Activated CD4-positive, alpha-beta T cell treated with anti-CD3 and anti-CD28 coated beads, Interleukin-10, Interleukin-2, amounts not matched to agents 100 ng/mL and 50 ng/mL, durations not matched to agents 16 hours and 8 hours (primary cell): ENCODE results near the gene RNF220.
A peak's percentile ranks its signal among the peaks of the same experiment; 100 is the strongest.

ENCODE experiments used
- DNase-seq: peaks from one replicate; pipeline ENCODE4 v3.0.0-alpha.2; 2020

RNF220 gene

DNA sequence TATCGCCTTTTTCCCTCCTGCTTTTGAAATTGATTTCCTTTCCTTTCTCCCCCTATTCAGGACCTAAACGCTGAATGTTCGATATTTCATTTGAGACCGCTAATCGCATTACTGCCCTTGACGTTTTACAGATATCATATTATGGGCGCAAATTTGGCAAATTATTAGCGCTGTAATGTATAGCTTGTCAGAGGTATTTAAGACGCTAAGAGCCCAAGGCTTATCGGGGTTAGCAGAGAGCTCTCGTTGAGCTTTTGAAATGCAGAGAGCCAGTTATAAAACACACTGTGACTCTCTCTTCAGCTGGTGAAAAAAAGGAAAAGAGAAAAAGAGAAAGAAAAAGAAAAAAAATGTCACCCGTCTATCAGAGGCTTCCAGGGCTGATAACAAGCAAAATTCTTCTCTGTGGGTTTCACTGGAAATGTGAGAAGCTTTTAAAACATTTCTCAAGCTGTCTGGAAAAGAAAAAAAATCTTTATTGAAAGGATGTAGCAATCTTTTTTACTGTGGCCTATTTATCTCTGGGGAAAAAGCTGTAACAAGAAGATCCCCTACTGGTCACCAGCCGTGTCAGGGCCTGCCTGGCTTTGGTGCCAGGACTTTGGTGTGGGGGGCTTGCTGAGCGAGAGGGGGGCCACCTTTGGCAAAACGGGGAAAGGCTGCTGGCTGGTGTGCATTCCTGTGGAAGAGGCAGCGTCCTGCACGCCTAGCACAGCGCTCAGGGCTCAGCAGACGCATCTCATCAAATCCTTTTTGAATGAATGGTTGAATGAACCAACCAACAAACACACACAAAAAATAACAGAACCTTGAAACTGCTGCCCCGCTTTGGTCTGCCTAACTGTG is 119.8 kb downstream of the RNF220 start:
- DNase-seq: no peak

DNA sequence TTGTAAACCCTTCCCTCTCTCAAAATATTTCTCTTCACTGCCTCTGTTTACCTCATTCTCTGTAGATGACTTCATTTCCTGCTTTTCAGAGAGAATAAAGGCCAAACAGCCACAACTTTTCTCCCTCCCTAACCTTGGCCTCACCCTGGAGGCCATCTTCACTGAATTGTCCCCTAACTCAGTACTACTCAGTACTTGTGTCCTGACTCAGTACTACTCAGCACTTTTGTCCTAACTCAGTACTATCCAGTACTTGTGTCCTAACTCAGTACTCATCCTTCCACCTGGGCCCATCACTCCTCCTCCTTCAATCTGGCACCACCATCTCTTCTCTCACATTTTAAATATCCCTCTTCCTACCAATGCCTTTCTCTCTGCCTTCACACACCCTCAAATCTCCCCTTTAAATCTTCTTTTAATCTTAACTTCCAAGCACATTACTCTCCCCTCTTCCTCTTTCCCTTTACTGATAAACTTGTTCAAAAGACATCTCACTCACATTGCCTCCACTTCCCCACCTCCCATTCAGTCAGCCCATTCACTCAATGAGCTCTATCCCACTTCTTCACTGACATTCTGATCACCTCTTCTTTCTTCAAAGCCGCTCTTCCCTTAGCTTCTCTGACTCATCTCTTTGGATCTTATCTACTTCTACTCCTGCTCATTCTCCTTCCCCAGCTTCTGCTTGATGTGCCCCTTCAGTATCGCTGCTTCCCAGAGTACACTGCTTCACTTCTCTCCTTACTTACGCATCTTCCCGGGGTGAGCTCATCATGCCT is 121.4 kb downstream of the RNF220 start:
- no peak for DNase-seq

DNA sequence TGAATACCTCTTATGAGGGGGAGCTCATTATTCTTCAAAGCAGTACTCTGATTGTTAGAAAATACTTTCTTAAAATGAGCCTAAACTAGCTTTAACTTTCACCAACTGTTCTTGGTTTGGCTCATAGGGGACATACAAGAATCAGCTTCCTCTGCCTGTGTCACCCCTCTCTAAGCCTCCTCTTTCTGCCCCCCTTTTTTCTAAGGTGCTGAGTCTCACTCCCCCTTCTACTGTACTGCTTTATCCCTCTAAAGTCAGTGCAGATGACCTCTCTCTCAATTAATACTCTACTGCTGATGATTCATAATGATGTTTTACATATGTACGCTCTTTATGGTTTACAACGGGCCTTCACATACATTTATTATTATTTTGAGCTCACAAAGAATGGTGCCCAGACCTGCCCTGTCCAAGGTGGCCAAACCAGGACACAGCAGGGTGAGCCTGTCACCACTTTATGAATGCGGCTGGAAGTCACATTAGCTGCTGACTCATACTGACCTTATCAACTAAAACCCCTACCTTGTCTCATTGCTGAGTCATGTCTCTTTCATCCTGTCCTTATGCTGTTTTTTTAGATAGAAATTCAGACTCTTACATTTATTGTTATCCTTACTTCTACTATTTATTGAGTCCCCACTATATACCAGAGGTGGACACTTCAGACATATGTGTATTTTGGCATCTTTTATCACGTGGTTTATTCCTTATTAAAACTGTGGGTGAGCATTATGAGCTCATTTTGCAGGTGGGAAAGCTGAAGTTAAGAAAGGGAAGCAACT is 126.9 kb downstream of the RNF220 start:
- peak; percentile 74 for DNase-seq

DNA sequence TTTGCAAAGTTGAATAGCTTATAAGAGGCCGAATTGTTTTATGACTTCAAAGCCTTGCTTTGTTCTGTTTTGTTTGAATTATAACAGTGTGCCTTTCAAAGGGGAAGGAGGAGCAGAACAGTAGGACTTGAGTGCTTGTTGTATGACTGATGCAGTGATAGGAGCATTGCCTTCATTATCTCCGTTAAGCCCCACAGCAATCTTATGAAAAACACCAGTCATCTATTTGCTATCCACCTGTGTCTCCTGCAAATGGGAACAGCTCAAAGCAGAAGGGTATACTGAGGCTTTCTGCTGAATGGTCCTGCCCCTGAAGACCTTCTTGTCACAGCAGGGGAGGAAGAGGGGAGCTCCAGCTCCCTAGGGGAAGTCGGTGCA is 127.5 kb downstream of the RNF220 start:
- DNase-seq: no peak

DNA sequence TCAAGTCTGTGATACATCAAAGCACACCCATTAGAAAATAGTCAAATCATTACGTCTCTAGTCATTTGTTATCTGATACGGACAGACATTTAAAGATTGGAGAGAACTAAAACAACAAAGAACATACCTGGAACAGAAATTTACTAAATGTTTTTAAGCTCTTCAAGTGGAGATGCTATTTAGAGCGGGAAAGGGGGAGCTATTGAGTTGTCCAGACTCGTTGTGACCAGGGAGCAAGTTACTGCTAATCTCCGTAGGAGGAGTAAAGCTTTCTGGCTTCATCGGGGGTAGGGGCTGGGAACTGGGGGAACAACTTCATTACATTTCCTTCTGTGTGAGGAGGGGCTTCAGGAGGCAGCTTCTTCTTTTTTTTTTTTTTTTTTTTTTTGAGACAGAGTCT is 129.7 kb downstream of the RNF220 start:
- no peak for DNase-seq

DNA sequence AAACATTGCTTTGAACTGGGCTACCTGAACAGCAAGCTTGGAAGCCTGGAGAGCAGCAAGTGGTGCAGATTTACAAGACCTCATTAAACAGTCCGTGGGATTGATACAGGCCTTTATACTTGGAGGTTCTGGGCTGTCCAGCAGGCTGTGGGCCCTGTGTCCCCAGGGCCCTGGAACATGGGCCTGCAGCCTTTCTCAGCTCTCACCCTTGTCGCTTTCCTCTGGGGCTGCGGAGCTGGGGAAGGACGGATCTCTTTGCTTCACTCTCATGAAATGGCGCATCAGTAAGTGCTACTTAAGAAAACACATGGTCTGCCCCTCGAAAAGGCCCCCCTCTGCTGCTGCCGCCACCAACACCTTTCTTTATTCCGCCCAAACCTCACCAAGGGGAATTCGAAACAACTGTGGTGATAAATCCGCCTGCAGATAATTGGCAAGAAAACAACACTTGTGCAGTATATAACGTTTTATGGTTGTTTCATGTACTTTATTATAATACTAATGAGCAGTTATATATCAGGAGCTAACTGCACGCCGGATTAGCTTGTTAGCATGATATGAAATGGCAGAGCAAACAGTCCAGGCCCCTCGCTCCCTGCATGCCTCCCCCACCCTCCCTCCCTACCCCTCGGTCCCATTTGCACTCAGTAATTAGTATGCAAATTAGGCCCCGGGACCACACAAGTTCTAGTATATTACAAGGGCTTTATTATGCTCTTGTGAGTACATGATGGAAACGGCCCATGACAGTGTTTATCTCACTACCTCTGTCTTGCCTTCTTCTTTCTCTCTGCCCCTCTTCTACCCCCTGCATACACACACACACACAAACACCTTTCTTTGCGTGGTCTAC is 131.5 kb downstream of the RNF220 start:
- DNase-seq: no peak

DNA sequence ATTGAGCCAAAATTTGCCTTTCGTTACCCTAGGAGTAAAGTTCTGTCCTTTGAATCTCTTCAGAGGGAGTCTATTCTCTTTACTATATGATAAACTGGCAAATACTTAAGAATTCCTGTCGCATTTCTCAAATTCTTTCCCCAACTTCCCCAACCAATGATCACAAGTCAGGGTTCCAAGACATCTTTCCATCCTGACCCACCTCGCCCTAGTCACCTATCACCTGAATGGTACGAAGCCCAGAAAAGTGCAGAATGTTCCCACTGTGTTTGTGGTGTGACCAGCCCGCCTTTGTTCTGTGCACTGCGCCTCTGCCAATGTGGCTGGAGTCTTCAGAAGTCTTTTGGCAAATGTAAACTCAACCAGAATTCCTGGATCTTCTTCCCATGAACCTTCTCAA is 132.5 kb downstream of the RNF220 start:
- no peak for DNase-seq

DNA sequence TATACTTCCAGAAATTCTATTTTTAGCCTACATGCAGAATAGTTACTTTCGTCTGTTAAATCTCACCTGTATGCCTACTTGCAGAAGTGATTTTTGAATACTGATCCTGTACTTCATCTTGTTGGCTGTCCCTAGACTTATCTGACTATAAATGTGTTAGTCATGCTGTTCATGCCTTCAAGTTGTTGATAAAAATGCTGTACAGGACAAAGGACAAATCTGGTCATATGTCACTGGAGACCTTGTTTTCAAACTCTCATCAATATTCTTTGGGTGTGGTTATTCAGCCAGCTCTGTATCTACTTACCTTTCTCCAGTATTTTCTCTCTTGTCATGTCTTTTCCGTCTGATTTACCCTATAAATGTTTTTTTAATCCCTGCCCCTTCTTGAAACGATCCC is 132.9 kb downstream of the RNF220 start:
- no peak for DNase-seq

DNA sequence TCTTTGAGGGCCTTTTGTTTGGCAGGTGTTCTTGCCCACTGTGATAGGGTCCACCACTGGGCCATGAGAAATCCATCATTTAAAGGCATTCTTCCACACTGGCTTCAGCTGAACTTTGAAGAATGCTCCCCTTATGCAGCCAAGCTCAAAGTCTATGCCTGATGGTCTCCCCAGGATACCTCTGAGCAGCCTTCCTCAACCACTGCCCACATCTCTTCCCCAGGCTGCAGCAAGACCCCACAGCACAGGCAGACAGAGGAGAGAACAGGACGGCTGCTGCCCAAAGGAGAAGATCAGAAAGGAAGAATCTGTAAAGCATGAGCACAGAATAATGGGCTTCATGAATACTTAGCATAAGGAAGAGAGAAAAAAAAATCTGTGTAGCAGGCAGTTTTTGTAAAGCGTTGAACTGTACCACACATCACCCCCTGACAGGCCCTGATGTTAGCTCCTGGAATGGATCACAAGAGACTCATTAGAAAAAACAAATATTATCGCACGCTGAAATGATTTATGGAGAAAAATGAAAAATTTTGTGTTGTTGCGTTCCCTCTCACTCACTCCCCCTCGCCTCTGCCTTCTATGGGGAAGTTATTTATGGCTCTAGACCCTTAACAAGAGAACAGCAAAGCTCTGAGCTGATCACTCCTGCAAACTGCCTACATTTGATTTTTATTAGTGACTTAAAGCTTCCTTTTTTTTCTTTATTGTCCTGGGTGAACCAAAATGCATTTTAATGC is 135.1 kb downstream of the RNF220 start:
- no peak for DNase-seq

DNA sequence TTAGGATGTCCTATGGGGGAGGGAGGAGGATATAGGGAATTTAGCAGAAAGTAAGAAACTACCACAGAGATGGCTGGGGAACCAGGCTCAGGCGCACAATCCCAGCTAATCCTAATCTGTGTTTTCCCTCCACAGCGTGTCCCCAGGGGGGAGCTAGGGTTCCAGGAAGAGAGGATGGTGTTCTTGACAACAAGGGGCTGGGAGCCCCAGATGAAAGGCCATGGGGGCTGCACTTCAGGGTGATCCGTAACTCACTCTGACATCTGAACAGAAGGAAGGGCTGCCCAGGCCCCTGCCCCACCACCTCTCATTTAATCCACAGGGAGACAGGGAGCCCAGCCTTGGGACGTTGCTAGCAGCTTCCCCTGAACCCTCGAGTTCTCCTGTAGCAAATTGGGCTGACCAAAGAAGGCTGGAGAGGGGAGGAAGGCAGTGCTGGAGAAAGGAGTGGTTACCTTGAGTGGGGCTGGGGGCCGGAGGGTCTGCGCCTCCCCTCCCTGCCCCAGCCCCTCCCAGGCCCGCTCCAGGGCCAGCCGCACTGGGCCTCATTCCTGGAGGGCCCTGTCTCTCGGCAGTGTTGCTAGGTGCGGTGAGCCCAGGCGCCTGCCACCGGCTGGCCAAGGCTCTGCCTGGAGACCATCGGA is 137.5 kb downstream of the RNF220 start:
- DNase-seq: no peak

DNA sequence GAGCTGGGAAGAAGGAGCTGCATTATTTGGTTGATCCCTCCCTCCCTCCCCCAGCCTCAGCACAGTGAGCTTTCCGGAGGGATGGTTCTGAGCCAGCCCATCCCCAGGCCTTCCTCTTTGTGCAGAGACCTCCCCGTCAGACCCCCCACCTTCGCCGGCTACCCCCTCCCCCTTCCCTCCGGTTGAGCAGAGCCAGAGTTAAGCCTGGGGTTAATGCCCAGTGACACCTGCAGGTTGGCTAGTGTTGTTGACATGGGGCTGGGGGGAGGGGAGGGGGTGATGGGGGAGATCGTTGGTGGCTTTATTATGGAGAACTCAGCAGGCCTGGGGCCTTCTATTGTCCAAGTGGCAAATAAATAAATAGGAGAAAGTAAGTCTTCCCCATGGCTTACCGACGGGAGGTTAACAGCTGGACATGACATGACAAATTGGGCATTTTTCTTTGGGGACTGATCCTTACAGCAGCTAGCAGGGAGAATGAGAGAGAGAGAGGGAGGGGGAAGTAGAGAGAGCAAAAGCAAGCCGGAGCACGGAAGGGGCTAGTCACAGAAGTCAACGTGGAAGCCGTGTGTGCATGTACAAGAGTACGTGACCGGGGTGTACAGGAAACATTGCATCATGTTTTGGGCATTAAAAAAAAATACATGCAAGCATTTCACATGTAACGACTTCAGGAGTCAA is 138.1 kb downstream of the RNF220 start:
- no peak for DNase-seq

DNA sequence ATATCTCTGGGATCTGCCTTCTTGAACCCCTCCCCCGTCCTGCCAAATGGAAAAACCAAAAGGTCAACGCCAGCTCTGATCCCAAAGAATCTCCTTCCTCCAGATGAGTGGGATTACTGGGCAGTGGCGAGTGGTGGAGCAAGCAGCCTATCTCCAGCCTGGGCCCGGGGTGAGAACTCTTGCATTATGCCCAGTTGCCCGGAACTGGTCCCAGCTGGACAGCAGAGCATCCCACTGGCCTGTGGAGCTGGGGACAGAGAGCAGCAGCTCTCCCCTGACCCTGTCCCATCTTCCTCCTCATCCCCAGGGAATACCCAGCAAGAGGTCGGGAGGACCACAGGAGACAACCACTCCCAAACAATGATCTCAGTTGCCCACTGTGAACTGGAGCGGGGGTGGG is 138.7 kb downstream of the RNF220 start:
- DNase-seq: no peak

DNA sequence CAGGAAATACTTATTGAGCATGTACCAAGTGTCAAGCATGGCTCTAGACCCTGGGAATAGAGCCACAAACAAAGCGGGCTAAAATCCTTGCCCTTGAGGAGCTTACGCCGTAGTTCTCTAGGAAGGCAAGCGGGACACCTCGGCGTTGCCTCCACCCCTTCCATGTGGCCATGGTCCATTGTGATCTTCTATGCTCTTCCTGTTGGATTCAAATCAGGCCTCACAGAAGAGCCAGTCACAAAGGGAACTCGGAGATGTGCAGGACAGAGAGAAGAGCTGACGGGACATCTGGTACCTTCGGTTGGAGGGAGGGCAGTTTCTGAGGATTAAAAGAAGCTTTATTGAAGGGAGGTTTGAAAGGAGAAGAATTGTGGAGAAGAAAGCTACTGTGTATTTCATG is 139.9 kb downstream of the RNF220 start:
- no peak for DNase-seq

DNA sequence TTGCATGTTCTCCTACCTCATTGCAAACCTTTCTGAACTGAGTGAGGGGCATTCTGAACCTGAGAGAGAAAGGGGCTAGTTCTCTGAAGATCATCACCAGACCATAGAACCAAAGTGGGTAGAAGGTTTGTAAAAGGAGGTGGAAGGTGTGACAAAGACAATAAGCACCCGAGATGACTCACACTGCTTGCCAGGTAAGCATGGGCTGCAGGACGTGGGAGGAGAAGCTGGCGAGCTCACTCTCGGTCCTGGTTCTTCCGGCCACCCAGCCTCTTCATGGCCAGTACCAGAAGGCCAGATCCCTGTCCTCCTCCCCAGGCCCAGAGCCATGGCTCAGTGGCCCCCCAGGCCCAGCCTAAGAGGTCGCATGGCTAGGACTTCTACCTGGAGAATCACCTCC is 140.9 kb downstream of the RNF220 start:
- DNase-seq: no peak

DNA sequence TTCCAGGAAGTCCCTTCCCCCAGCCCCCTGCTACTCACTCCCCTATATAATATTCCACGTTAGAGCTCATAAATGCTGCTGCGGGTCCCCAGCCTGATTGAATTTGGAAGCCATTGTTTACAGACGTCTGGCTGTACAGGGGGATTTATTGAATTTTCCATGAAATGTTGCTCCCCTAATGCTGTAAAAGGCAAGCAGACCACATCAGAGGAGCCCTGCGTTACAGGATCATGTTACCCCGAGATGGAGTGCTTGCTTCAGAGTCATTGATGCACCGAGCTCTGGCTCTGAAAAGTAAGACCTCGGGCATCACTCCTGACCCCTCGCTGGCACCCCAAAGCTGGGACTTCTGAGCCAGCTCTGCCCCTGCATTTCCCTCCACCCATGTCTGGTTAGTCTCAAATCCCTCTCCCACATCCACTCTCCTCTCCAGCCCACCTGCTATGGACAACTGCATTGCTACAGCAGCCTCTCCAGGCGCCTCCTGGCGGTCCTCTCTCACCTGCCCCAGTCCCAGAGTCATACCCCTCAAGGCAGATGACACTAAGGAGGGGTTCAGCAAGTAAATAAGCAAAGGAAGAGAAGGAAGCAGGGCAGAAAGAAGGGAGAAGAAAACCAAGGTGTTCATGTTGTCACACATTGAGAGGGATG is 141.5 kb downstream of the RNF220 start:
- no peak for DNase-seq

DNA sequence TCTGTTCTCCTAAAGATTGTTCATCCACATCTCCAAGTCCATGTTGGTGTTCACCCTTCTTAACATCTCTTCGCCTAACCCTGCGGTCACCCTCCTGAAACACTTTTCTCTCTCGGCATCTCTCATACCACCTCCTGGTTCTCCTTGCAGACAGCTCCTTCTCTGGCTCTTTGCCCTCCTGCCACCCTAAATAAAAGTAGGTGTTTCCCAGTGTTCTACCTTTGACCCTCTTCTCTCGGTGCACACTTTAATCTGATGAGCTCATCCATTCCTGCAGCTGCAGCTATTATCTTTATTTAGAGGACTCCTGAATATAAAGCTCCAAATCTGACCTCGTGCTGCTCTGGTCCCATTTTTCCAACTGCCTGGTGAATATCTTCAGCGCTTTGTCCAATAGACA is 142.3 kb downstream of the RNF220 start:
- DNase-seq: no peak

DNA sequence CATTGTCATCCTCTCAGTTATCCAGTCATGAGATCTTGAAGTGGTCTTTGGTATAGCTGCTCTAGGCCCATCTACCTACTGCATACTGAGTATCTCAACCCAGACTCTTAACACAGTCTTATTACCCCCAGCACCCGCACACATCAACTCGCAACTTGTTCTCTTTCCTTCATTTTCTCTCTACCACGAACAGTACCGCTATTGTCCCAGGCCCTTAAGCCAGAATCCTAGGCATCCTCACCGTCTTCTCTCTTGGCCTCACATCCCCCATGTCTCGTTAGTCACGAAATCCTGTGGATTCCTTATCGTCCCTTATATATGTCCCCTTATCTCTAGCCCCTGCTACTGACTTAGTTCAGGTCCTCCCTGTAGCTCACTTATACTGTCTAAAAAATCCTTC is 142.8 kb downstream of the RNF220 start:
- DNase-seq: no peak

DNA sequence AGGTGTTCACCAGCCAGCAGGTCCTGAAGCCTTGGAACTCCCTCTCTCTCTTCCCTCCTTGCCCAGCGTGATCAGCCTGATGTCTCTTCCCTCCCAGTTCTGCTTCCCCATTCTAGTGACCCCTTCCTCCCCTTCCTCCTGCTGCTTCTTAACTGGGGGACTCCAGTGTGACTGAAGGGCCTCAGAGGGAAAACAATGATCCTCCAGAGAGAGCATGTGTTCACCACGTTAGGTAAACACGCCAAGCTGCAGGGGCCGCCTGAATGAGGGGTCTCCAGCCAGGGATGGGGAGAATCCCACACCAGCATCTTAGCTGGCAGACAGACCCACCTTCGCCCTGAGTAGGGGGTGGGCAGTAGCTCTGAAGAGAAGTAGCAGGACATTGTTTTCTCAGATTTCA is 144.5 kb downstream of the RNF220 start:
- no peak for DNase-seq

DNA sequence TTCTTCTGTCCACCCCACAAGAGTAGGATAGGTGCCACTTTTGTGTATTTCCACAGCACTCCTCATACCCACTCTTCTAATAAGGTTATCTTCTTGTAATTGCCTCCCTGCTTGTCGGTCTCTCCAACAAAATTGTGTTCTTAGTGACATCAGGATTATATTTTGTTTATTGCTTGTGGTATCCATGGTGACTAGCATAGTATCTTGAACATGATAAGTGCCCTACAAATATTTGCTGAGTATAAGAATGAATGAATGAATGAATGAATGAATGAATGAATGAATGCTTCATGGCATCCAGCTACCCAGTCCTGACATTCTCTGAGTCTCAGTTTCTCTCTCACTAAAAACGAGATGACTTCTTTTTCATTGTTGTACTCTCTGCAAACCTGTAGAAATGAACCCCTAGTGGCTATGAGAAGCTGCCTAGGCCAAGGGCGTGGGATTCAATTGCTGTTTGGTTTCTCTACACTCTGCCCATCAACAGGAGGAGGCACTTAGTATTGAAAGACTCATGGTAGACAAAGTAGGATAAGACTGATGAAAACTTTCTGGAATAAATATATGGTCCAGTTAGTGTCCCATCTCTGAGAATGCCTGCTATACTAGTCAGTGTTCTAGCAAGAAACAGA is 148.2 kb downstream of the RNF220 start:
- no peak for DNase-seq

DNA sequence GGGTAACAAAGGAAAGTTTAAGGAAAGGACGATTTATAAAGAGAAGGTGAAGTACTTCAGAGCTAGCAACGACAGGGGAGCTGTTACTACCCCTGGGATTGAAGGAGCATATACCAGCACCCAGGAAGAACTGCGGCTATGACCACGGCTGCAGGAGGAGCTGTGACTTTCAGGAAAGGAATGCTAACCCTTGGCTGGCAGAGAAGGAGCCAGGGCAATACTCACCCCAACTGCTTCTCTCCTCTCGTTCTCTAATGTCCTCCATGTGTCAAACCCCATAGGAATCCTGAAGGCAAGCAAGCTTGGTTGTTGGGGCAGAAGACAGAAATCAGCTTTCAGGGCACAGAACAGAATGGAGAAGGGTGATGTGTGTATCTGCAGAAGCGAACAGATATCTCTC is 148.7 kb downstream of the RNF220 start:
- DNase-seq: no peak
